GM18870 (cell line): ENCODE results near the gene NPIPA7.
"Not testable (repeated sequence)": the region's sequence is repeated elsewhere in the genome, so short reads cannot be mapped to it uniquely, and the experiment has no call there.

Source experiments
- ATAC-seq: cut with Tn5 transposase; IDR thresholded peaks from one replicate; pipeline ENCODE4 v1.9.1; 2021; ENCODE audit warnings: moderate library complexity; ENCODE audit not compliant: unreplicated experiment

NPIPA7 gene

GRCh38 chr16:16417914-16418544 is 39.1 kb downstream of the NPIPA7 start:
- ATAC-seq, result not testable (repeated sequence)

DNA sequence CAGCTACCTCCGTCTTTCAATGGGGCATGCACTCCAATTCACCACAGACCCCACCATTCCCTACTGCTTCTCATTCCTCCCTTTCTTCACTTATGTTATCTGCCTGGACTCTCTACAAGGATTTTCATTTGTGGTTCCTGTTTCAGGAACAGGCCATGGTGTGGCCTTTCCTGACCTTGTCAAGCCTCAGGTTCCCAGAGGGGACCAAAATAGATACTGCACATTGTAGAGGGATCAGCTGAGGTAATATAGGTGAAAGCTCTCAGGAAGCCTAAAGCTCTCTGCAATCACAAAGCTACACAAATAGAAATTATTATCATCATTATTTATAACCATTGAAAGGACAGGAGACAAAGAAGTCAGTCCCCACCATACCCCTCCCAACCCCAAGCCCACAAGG is 41.6 kb downstream of the NPIPA7 start:
- not testable (repeated sequence) for ATAC-seq

GRCh38 chr16:16425146-16425545 is 46.2 kb downstream of the NPIPA7 start:
- ATAC-seq, result not testable (repeated sequence)

DNA sequence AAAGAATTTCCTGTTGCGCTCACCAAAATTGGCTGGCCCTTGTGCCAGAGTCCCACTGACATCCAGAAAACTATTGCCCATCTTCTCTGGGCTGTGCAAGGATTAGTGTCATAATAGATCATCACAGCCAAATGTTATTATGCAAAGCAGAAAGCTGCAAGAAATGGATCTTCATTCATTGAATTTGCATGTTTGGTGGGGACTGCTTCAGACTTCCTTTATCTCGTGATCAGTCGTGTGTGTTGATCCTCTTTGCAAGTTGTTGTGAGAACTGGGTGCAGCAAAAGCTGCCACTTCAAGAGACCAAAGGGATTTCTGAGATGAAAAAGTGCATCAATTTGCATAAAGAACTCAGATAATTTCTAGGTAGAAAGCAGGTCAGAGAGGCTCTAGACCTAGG is 52.2 kb downstream of the NPIPA7 start:
- not testable (repeated sequence) for ATAC-seq

- not testable (repeated sequence) for ATAC-seq
These were observed 55.8 kb downstream of the NPIPA7 start for GRCh38 chr16:16434711-16435110.

GRCh38 chr16:16441401-16441800 is 62.5 kb downstream of the NPIPA7 start:
- ATAC-seq, result not testable (repeated sequence)
